ENCODE results near the gene MEP1B.

Gene MEP1B

DNA sequence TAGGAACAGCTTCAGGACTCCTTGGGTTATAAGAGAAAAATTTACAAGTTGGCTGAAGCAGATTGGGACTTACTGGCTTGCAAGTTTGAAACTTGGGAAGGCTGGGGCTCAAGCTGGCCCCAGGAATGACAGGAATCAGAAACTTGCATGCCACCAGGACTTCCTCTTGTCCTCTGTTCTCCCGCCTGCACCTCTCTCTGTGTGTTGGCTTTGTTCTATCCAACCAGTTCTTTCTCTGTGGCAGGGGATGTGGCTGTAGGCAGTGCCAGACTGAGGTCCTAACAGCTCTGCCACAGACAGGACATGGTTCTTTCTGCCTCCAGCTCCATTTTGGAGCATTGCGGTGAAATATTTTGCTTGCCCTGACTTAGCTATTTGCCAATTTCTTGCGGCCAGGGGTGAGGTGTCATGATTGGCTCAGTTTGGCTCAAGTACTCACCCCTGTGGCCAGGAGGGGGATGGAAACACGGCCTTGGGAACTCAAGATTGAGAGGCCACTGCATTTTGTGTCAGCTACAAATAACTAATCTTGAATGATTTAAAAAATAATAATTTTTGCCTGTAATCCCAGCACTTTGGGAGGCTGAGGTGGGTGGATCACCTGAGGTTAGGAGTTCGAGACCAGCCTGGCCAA, 48.9 kb downstream of the MEP1B start:
- H3K27me3 Mint-ChIP-seq: peaks cover 2% of the 10 kb centered on the region
- intact Hi-C loops (cut with micrococcal nuclease): no loop called here
- no peaks in the 10 kb centered on the region for H3K4me1 Mint-ChIP-seq (ENCODE audit: low read depth)
- no peak overlapping the region for H3K4me3 Mint-ChIP-seq
- no peak overlapping the region for H3K27ac Mint-ChIP-seq
- H3K9me3 Mint-ChIP-seq: peaks cover 5% of the 10 kb centered on the region
- H3K36me3 Mint-ChIP-seq (ENCODE audit: low read depth): no peaks in the 10 kb centered on the region

DNA sequence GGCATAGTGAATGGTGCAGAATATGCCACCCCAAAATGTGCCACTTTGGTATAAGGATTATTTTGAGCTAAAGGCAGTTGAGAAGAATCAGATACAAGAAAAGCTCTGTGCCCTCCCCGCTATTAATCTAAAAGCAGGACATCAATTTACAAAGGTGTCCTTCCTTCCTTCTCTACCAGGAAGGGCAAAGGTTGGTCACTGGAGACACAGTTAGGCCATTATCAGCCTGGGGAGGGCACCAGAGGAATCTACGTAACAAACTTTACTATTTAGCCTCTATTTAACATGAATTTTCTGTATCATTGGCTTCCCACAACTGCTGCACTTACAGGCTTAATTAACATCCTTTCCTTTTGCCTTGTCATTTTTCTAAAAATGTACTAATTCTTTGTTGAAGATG, 52.6 kb downstream of the MEP1B start:
- H3K9me3 Mint-ChIP-seq: no peaks in the 10 kb centered on the region
- intact Hi-C loops (cut with micrococcal nuclease): no loop called here
- H3K36me3 Mint-ChIP-seq (ENCODE audit: low read depth): no peaks in the 10 kb centered on the region

DNA sequence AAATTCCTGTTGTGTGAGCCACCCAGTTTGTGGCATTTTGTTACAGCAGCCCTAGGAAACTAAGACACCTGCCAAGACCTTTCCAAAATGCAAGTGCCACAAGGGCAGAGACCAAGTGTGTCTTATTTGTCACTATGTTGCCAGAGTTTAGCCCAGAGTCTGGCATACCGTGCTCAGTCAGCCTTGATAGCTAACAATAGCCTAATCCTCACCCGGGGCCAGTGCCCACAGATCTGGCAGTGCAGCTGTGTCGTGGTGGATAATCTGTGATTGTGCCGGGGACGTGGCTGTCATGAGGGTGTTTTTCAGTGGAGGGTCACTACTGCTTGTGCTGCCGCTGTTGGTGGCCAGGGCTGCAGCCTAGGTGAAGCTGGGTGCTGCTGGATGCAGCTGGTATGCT, 53.5 kb downstream of the MEP1B start:
- H3K4me3 Mint-ChIP-seq: no peak overlapping the region
- H3K36me3 Mint-ChIP-seq (ENCODE audit: low read depth): no peaks in the 10 kb centered on the region
- H3K27me3 Mint-ChIP-seq: peaks cover 2% of the 10 kb centered on the region
- intact Hi-C loops (cut with micrococcal nuclease): no loop called here
- H3K9me3 Mint-ChIP-seq: no peaks in the 10 kb centered on the region
- H3K27ac Mint-ChIP-seq: no peak overlapping the region
- no peaks in the 10 kb centered on the region for H3K4me1 Mint-ChIP-seq (ENCODE audit: low read depth)

More for the DNA sequence above, 52.6 kb downstream of the MEP1B start:
- Mint-ChIP-seq H3K27me3 (peaks cover 2% of the 10 kb centered on the region), H3K27ac (no peak overlapping the region), H3K4me3 (no peak overlapping the region), H3K4me1 (ENCODE audit: low read depth) (no peaks in the 10 kb centered on the region)

DNA sequence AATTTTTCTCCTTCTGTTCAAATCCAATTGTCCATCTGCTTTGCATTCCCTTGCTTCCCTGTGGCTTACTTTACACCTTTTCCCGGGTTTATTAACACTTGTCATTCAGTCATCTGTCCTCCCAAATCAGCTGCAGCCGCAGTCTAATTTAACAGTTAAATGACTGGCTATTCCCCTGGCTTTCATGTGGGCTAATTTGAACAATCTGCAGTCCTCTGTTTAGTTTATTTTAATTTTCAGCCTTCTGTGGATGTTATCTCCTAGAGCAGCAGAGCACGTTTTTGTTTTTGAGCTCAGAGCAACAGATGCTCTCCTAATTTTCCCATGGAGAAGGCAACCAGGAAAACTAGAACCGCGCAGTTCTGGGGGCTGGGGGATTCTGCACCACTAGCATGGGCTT, 55.0 kb downstream of the MEP1B start:
- no peaks in the 10 kb centered on the region for H3K4me1 Mint-ChIP-seq (ENCODE audit: low read depth)
- H3K27me3 Mint-ChIP-seq: peaks cover 4% of the 10 kb centered on the region
- no peaks in the 10 kb centered on the region for H3K9me3 Mint-ChIP-seq
- no peak overlapping the region for H3K4me3 Mint-ChIP-seq
- intact Hi-C loops (cut with micrococcal nuclease): no loop called here
- no peaks in the 10 kb centered on the region for H3K36me3 Mint-ChIP-seq (ENCODE audit: low read depth)
- no peak overlapping the region for H3K27ac Mint-ChIP-seq

DNA sequence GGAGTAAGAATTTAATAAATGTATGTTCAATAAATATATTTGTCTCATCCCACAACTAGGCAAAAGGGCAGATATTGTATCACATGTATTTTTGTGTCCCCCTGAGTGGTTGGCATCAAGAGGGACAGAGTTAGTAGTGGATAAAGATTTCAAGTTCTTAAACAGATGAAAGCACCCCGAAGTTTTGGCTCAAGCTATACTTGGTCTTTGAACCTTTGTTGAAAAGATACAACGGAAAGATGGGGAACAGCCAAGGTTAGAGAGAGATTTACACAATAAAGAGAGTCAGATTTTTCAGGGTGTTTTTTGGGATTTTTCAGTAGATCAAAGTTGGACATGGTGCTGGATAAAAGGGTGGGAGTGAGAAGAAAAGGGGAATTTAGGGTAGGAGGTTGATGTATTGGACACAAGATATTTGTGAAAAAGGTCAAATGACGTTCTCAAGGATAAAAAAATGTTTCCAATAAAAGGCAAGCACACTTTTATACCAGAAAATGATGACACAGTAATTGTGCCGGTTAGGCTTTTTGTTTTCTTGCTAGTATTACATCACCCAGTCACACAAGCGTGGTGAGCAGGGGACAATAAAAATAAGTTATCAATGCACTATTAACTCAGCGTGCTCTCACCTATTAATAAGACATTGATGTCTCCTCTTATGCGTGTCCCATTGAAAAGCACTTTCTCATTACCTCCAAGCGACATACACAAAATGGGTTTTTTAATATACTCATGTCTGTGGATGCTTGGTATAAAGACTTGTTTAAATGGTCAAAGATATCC, 59.5 kb downstream of the MEP1B start:
- no peak overlapping the region for H3K27ac Mint-ChIP-seq
- H3K4me1 Mint-ChIP-seq (ENCODE audit: low read depth): peaks cover 5% of the 10 kb centered on the region
- intact Hi-C loops (cut with micrococcal nuclease): no loop called here
- no peak overlapping the region for H3K4me3 Mint-ChIP-seq
- no peaks in the 10 kb centered on the region for H3K36me3 Mint-ChIP-seq (ENCODE audit: low read depth)
- H3K27me3 Mint-ChIP-seq: peaks cover 5% of the 10 kb centered on the region
- H3K9me3 Mint-ChIP-seq: no peaks in the 10 kb centered on the region

DNA sequence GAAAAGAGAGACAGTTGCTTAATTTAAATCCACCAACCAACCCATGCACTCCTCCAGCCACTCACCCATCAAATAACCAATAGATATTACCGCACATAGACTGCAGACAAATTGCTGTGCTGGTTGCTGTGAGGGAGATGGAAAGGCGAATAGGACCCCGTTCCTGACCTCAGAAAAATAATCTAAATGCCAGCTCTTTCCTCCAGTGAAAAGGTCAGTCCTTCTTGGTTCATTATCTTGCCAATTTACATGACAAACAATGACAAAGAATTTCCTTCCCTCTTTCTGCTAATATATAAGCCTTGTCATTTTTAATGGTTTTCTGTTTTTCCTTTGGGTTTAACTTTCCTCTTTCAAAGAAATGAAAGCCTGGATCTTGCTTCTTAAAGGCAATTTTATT, 61.6 kb downstream of the MEP1B start:
- peaks cover 5% of the 10 kb centered on the region for H3K27me3 Mint-ChIP-seq
- no peak overlapping the region for H3K4me3 Mint-ChIP-seq
- H3K9me3 Mint-ChIP-seq: no peaks in the 10 kb centered on the region
- intact Hi-C loops (cut with micrococcal nuclease): no loop called here
- H3K4me1 Mint-ChIP-seq (ENCODE audit: low read depth): peaks cover 15% of the 10 kb centered on the region
- no peaks in the 10 kb centered on the region for H3K36me3 Mint-ChIP-seq (ENCODE audit: low read depth)
- no peak overlapping the region for H3K27ac Mint-ChIP-seq

DNA sequence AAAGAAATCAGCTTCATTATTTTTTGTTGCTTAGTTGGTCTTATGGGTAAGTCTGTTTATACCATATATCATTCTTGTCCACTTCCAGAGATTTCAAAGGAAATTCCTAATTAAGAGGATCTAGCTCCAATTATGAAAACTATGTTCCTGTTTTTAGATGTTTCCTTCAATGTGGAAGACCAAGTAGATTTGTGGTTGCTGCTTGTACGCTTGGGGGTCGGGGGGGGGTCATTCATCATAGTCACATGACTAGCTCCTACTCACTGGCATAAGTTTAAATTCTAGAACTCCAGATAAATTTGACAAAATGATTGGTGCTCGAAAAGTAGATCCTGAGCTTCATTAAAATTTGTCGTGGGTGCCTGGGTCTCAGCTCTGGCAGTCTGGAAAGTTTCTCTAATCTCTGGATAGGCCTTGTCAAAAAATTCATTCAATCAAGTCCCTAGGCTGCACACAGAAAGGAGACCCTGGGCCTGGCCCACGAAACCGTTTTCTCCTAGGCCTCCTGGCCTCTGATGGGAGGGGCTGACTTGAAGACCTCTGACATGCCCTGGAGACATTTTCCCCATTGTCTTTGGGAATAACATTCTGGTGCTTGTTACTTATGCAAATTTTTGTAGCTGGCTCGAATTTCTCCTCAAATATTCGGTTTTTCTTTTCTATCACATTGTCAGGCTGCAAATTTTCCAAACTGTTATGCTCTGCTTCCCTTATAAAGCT, 62.5 kb downstream of the MEP1B start:
- H3K36me3 Mint-ChIP-seq (ENCODE audit: low read depth): no peaks in the 10 kb centered on the region
- intact Hi-C loops (cut with micrococcal nuclease): no loop called here
- peaks cover 5% of the 10 kb centered on the region for H3K27me3 Mint-ChIP-seq
- no peak overlapping the region for H3K4me3 Mint-ChIP-seq
- H3K27ac Mint-ChIP-seq: no peak overlapping the region
- no peaks in the 10 kb centered on the region for H3K9me3 Mint-ChIP-seq
- H3K4me1 Mint-ChIP-seq (ENCODE audit: low read depth): peaks cover 24% of the 10 kb centered on the region

DNA sequence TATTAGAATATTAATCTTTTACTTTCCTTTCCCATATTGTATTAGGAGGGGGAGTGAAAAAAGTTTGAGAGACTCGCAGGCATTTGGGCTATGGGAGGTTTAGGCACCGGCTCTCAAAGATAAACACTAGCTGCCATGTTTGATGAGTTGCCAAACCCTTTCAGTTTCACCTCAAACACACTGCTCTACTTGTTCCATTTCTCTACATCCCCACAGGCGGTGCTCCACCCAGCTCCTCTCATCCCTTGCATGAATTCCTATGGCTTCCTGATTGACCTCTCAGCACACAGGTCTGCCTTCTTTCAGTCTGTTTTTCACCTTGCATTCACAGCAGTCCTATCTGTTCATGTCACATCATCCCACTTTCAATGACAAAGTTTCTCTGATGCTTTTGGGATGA, 65.7 kb downstream of the MEP1B start:
- H3K4me1 Mint-ChIP-seq (ENCODE audit: low read depth): peaks cover 43% of the 10 kb centered on the region
- no peak overlapping the region for H3K27ac Mint-ChIP-seq
- H3K9me3 Mint-ChIP-seq: no peaks in the 10 kb centered on the region
- no peaks in the 10 kb centered on the region for H3K36me3 Mint-ChIP-seq (ENCODE audit: low read depth)
- intact Hi-C loops (cut with micrococcal nuclease): no loop called here
- no peak overlapping the region for H3K4me3 Mint-ChIP-seq
- H3K27me3 Mint-ChIP-seq: peaks cover 3% of the 10 kb centered on the region

DNA sequence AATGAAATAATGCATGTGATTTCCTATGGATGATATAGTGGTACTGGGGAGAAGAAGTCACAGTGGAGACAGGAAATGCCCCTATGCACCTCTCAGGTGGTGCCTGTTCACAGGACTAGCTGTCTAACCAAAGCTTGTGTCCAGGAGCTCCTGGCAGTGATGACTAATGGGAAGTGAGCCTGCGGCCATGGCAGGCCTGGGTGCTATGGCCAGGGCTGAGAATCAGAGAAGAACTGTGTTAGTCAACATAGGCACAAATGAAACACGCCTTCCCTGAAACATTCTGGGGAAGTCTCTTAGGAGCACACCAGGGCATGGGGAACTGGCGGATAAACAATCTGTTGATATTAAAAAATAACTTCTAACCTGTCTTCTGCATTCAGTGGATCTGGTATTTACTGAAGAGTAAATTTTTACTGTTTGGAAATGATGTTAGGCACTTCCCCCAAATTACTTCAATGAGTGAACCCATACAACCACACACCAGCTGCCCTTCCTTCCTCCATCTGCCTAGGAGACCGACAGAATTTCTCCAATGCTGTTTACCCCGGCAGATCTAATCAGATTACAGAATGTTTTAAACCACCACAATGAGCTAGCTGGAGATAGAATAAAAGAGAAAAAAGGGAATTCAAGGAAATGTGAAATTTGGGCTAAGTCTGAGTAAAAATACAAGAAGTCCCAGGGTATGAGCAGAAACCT, 67.4 kb downstream of the MEP1B start:
- peak overlapping the region; percentile 30 for H3K4me3 Mint-ChIP-seq
- no peaks in the 10 kb centered on the region for H3K36me3 Mint-ChIP-seq (ENCODE audit: low read depth)
- intact Hi-C loops (cut with micrococcal nuclease): no loop called here
- peaks cover 48% of the 10 kb centered on the region for H3K4me1 Mint-ChIP-seq (ENCODE audit: low read depth)
- H3K27me3 Mint-ChIP-seq: no peaks in the 10 kb centered on the region
- H3K9me3 Mint-ChIP-seq: no peaks in the 10 kb centered on the region
- peak overlapping the region; percentile 78 for H3K27ac Mint-ChIP-seq

DNA sequence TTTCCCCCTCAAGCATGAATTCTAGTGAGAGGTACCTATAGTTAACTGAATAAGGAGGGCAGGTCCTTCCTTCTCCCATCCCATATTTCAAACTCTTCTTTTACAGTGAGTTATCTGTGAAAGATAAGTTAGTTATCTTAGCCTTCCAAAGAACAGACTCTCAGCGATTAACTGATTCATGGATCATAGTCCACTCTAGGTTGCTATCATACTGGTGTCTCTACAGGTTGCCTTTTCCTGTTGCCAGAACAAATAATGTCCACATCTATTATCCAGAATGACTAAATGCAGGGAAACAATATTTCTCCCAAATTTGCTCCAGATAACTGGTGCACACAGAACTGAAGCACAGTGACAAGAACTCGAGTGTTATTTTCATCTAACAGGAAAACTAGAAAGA, 68.3 kb downstream of the MEP1B start:
- peak overlapping the region; percentile 68 for H3K27ac Mint-ChIP-seq
- H3K9me3 Mint-ChIP-seq: no peaks in the 10 kb centered on the region
- H3K36me3 Mint-ChIP-seq (ENCODE audit: low read depth): no peaks in the 10 kb centered on the region
- intact Hi-C loops (cut with micrococcal nuclease): no loop called here
- peaks cover 46% of the 10 kb centered on the region for H3K4me1 Mint-ChIP-seq (ENCODE audit: low read depth)
- H3K4me3 Mint-ChIP-seq: no peak overlapping the region
- no peaks in the 10 kb centered on the region for H3K27me3 Mint-ChIP-seq

DNA sequence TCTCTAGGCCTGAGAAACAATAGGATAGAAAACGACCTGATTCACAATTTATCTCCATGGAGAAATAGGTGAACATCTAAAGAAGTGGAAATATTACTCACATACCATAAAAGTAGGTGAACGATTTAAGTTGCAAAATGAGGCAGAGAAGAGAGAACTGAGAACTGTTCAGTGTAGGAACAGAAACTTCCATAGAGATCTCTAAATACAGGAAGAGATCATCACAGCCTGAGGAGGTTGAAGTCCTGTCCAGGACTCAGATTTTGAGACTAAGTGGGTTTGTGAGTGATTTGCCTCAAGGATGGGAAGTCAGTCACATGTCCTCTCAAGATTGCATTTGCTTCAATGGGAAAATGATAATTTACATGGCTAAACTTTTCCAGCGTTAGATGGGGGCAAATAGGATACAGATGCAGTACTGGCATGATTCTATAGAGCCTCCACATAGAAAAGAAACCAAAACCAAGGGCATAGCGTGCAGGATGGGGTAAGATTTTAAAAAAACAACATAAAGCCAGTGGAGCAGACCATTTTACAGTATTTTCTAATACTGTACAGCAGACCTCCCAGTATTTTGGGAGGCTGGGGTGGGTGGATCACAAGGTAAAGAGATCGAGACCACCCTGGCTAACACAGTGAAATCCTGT, 68.8 kb downstream of the MEP1B start:
- intact Hi-C loops (cut with micrococcal nuclease): no loop called here
- Mint-ChIP-seq H3K4me1 (ENCODE audit: low read depth) (peaks cover 46% of the 10 kb centered on the region), H3K9me3 (no peaks in the 10 kb centered on the region), H3K36me3 (ENCODE audit: low read depth) (no peaks in the 10 kb centered on the region), H3K27me3 (no peaks in the 10 kb centered on the region), H3K27ac (peak overlapping the region; percentile 68), H3K4me3 (peak overlapping the region; percentile 44)

DNA sequence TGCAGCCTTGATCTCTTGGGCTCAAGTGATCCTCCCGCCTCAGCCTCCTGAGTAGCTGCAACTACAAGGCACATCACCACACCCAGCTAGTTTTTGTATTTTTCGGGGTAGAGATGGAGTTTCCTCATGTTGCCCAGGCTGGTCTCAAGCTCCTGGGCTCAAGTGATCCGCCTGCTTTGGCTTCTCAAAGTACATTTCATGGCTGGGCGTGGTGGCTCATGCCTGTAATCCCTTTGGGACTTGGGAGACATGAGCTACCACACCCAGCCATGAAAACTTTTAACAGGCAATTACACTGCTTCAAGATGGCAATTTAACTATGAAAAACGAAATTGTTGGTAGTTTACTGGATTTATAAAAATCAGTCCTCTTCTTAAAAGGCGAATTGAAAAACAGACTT, 69.7 kb downstream of the MEP1B start:
- intact Hi-C loops (cut with micrococcal nuclease): no loop called here
- no peaks in the 10 kb centered on the region for H3K36me3 Mint-ChIP-seq (ENCODE audit: low read depth)
- H3K9me3 Mint-ChIP-seq: no peaks in the 10 kb centered on the region

DNA sequence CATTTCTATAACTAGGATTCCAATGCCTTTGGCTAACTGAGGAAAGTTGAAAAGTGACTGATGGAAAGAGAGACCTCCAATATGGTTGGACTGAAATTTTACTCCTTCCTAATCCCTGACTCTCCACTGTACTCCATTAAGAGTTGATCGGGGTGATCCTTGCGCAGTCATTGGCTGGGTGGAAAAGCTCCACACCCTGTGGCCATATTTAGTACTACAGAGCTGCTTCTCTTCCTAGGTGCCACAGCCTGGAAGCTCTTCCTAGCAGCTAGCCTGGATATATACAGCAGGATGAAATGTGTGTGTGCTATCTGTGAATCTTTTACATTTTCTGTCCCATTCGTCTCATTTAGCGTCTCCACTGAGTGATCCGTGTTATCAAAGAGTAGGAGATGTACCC, 71.2 kb downstream of the MEP1B start:
- no peak overlapping the region for H3K27ac Mint-ChIP-seq
- intact Hi-C loops (cut with micrococcal nuclease): no loop called here

More for the DNA sequence above, 69.7 kb downstream of the MEP1B start:
- Mint-ChIP-seq H3K4me1 (ENCODE audit: low read depth) (peaks cover 46% of the 10 kb centered on the region), H3K4me3 (no peak overlapping the region), H3K27me3 (no peaks in the 10 kb centered on the region), H3K27ac (no peak overlapping the region)

More for the DNA sequence above, 71.2 kb downstream of the MEP1B start:
- Mint-ChIP-seq H3K27me3 (peaks cover 2% of the 10 kb centered on the region), H3K4me3 (no peak overlapping the region), H3K4me1 (ENCODE audit: low read depth) (peaks cover 40% of the 10 kb centered on the region), H3K36me3 (ENCODE audit: low read depth) (no peaks in the 10 kb centered on the region), H3K9me3 (no peaks in the 10 kb centered on the region)
